GM19468 (cell line): ENCODE data around the gene EBPL.
"Not testable (repeated sequence)": the region's sequence is repeated elsewhere in the genome, so short reads cannot be mapped to it uniquely, and the experiment has no call there.

Experiments
- ATAC-seq: cut with Tn5 transposase; IDR thresholded peaks from one replicate; pipeline ENCODE4 v1.9.1; 2021; ENCODE audit warnings: mild to moderate bottlenecking, moderate library complexity, moderate number of reproducible peaks; ENCODE audit not compliant: unreplicated experiment; ENCODE audit errors: extremely low read depth

Gene EBPL

DNA sequence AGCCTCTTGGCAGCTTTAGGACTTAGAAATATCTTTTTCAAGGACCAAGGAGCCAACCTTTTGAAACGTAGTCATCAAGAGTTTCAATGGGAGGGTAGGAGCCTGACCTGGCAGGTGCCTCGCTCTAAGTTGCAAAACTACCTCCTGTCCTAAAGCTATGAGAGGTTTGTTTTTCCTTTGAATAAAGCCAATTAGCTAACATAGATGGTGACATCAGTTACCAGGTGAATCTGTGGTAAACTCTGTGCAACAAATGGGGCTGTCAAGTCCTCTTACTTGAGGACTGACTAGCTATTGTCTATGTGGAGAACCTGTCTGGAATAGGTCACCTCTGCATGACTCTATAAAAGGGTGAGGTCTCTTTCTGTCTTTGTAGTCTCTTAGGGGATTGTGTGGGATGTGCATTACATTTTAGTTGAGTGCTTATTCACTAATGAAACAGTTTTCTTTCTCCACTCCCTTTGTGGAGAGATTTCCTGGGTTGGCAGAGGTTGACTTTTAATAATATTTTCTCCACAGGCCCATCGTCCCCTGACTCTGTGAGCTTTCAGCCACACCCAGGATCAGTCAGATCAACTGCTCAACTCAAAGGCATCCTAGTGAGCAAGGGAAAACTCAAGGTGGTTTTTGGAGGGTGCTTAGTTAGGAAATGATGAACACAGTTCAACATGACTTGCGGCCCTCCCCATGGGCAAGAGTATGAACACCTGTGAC lies 53.1 kb downstream of the EBPL start:
- no peak for ATAC-seq

DNA sequence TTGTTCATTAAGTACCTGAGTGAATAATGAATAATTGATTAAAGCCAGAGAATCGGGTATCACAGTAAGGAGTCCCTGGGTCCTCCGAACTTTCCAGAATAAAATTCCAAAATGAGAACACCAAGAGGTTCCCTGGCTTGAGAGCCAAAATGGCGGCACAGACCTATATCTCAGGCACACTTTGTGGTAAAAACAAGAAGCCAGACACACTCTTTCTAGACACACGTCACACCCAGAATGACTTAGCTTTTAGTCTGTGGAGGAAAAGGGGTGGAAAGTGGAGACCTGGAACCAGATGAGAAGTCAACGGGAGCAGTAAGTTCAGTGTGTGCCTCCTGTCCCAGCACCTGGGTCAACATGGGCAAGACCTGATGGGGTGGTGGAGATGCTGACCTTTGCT lies 54.6 kb downstream of the EBPL start:
- no peak for ATAC-seq

DNA sequence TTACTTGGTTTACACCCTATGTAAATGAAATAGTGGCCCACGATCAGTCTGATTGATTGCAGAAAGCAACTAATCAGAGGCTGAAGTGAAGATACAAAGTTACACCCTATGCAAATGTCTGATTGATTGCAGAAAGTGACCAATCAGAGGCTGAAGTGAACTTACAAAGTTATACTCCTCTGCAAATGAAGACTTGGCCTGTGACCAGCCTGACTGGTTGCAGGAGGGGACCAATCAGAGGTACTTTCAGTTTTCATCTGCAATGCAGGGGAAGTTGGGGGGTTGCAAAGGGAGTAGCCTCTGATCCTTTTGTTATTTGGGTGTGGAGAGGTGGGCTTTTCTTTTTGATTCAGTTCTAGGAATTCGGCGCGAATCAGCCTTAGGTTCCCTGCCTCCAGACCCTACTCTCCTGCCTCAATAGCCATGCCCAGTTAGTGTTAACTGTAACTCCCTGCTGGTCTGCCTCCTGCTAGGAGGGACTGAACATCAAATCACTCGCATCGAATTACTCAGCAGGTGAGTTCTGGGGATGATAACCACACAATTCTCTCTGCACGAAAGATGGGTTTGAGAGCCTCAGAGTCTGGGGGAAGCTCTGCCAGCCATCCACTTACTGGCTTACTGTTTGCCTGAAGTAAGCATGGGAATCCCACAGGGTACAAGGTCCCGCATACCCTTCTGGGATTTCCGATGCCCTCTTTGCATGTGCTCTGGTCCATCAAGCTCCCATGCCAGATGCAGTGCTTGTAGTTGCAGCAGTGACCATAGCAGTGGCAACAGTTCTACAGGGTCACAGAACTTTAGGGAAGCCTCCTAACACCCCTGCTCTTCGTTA lies 55.5 kb downstream of the EBPL start:
- ATAC-seq, result peak; percentile 51

DNA sequence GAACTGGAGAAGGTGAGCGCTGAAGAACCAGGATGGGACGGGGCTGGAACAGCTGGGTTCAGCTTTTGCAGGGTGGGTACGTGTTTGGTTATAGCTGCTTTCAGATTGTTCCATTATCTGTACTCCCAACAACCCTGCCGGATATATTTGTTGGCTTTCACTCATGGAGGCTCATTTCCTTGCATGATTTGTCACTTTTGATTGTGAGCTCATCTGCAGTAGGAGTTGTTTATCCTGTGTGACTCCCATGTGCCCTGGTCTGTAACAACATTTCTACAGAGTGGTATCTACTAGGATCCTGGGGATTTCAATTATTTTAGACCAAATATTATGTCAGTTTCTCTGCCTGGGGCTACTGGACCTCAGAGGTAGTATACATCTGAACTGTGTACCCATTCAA lies 57.6 kb downstream of the EBPL start:
- no peak for ATAC-seq

DNA sequence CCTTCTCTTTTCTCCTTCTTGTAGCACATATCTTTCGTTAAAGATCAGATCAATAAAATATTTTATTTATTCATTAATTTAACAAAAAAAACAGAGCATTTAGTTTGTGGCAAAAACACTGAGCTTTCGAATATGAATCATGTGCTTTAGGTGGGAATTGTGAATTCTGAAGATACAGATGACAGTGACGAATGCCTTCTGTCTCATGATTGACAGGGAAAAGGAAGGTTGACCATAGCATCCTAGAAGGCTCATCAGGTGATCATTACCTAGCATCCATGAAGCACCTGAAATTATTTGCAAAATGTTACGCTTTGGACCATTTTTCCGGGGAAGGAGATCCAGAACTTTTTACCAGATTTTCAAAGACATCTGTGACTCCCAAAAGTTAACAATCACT lies 59.1 kb downstream of the EBPL start:
- no peak for ATAC-seq

DNA sequence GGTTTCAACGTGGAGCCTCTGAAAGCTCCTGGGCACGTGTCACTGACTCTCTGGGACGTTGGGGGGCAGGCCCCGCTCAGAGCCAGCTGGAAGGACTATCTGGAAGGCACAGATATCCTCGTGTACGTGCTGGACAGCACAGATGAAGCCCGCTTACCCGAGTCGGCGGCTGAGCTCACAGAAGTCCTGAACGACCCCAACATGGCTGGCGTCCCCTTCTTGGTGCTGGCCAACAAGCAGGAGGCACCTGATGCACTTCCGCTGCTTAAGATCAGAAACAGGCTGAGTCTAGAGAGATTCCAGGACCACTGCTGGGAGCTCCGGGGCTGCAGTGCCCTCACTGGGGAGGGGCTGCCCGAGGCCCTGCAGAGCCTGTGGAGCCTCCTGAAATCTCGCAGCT lies 60.7 kb downstream of the EBPL start:
- no peak for ATAC-seq

DNA sequence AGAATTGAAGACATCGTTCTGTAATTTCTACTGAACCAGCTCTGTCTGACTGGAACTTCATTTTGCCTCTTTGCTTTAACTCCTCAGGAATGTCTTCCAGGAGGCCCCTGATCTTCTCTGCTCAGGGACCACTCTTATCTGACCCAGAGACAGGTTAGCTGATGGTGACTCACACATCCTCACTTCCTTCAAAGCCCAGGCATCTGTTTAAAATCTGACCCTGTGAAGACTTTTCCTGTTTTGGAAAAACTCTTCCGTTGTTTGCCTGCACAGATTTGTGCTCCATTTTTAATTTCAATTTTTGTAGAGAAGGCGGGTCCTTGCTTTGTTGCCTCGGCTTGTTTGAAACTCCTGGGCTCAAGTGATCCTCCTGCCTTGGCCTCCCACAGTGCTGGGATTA lies 61.3 kb downstream of the EBPL start:
- no peak for ATAC-seq

DNA sequence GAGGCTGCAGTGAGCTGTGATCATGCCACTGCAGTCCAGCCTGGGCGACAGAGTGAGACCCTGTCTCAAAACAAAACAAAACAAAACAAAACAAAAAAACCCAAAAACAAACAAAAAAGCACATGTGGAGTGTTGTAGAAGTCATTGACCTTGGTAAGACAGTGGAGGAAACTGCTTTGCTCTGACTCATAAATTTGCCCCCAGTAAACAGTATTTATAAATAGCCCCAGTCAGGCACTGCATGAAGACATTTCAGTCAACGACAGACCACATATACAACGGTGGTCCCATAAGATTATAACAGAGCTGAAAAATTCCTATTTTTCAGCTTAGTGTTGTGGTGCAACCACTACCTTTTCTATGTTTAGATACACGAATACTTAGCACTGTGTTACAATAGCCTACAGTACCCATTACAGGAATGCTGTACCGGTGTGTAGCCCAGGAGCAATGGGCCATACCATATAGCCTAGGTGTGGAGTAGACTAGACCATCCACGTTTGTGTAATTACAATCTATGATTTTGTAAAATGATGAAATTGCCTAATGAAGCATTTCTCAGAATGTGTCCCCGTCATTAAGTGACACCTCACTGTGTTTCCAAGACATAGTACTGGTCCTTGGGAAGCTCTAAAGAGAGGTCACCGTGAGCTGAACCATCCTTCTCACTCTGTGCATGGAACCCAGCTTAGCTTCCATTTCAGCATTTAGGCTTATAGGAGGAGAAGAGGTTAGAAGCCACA lies 61.9 kb downstream of the EBPL start:
- ATAC-seq, result no peak

DNA sequence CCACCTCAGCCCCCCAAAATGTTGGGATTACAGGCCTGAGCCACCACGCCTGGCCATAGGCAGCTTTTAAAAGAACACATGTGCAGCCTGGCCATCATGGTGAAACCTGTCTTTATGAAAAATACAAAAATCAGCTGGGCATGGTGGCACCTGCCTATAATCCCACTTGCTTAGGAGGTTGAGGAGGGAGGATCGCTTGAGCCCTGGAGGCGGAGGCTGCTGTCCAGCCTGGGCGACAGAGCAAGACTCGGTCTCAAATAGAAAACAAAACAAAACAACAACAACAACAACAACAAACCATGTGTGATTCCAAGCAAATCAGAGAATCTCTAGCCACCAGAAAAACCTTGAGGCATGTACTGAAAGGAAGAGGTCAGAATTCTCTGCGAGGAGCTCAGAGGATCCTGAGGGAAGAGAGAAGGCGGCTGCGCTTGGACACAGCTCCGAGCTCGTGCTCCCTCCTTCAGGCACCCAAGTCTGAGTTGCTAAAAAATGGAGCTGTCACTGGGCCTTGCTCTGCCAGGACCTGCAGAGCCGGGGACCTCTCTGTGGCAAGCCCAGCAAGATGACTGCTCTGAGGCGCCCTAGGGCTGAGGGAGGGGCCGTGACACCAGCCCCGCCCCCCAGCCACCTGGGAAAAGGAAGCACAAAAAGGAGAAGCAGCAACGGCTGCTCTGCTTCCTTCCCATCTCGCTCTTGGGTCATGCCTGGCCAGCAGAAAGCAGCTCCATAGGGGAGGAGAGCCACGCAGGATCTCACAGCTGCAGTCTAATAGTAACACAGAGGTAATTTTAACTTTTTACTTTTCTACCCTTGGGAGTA lies 63.2 kb downstream of the EBPL start, which contains the start of gene ARL11:
Gene ARL11 (plus strand): TSS at position 677 of the 822 bp plus-strand sequence. CDS start 1,941 bp downstream, outside the sequence.
- no peak for ATAC-seq

DNA sequence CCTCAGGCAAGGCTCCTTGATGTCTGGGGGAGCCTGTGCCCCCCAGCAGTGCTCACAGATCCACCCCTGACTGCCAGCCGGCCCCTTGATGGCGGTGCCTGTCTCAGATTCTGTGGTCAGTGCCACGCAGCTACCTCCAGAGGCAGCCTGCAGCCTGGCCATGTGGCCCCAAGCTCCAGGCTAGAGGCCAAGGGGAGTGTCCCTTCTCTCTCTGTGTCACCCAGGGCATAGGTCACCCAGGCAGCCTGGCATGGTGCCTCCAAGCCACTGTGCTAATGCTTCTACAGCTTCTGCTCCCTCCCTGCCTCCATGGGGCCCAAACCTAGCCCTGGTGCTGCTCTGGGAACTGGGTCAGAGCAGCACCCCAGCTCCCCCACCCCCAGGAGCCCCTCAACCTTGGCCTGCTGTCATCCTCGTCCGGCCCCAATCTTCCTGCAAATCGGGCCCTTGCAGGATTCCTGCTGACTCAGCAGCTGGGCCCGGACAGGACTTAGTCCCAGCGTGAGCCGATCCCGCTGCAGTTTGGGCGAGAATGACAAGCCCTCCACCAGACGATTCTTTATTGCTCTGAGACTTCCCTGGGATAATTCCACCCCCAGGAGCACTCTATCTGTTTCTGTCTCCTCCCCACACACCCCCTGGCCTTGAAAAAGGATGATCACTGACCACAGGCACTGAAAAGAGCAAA lies 65.8 kb downstream of the EBPL start:
- no peak for ATAC-seq

DNA sequence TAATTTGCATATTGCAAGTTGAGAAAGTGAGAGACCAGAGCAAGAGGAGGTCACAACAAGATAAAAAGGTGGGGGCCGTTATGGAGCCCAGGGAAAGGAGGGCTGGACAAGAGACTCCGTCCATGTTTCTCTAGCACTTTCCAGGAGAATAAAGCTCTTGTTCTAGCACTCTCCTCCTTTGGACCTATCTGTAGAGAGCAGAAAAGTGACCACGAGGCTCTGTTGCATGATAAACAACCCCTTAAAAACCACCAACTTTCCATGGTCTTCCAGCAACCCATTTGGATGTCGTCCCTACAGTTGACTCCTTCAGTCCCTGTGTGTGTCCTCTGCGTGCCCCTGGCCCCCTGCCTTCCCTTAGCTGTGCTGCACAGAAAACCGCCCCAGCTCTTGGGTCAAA lies 67.1 kb downstream of the EBPL start:
- ATAC-seq, result no peak

DNA sequence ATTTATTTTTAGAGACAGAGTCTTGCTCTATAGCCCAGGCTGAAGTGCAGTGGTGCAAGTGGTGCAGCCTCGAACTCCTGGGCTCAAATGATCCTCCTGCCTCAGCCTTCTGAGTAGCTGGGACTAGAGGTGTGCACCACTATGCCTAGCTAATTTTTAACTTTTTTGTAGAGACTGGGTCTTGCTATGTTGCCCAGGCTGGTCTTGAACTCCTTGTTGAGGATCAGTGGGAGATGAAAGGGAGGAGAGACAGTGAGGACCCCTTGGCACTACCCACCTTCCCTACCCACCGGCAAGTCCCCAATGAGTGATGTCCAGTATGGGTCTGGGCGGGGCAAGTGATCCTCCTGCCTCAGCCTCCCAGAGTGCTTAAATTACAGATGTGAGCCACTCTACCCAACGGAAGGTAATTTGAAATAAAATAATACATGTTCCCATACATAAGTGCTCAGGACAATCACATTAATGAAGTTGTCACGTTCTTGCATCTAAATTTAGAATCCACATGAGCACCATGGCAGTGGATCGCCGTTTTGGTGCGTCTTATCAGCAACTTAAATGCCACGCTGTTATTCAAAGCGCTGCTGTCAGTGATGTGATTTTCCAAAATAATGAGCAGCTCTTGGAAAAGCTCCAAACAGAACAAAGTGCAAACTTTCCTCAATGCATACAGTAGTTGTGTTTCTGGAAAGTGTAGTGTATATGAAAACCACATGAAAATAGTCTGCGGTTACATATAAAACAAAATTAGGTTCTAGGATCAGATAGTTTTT lies 68.9 kb downstream of the EBPL start:
- ATAC-seq, result no peak

DNA sequence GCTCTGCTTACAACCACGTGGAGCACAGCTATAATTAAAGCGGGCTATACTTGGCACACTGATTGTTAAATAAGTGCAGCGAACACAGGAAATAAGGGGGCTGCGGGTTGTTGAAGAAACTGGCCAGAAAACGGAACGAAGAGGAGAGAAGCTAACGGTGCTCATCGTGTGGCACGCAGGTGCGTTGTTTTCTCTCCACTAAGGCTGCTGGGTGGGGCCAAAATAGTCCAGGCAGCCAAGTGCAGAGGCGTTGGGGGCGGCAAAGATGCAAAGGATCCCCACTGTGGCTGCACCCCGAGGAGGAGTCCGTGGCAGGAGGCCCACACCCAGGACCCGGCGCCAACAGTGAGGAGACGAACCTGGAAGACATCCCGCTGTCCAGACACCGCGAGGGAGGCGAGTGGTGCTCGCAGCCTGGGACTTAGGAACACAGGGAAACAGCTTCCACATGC lies 71.1 kb downstream of the EBPL start:
- ATAC-seq, result peak; percentile 21

DNA sequence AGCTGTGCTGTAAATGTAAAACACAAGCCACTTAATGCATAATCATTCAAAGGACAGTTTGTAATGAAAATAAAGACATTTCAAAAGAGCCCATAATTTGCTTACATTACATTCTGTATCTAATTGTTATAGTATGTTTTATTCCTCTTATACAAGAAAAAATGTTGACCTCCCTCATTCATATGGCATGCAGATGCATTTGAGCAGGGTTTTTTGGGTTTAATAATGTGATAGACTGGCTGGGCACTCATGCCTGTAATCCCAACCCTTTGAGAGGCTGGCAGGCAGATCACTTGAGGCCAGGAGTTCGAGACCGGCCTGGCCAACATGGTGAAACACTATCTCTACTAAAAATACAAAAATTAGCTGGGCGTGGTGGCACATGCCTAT lies 74.6 kb downstream of the EBPL start:
- ATAC-seq, result no peak

DNA sequence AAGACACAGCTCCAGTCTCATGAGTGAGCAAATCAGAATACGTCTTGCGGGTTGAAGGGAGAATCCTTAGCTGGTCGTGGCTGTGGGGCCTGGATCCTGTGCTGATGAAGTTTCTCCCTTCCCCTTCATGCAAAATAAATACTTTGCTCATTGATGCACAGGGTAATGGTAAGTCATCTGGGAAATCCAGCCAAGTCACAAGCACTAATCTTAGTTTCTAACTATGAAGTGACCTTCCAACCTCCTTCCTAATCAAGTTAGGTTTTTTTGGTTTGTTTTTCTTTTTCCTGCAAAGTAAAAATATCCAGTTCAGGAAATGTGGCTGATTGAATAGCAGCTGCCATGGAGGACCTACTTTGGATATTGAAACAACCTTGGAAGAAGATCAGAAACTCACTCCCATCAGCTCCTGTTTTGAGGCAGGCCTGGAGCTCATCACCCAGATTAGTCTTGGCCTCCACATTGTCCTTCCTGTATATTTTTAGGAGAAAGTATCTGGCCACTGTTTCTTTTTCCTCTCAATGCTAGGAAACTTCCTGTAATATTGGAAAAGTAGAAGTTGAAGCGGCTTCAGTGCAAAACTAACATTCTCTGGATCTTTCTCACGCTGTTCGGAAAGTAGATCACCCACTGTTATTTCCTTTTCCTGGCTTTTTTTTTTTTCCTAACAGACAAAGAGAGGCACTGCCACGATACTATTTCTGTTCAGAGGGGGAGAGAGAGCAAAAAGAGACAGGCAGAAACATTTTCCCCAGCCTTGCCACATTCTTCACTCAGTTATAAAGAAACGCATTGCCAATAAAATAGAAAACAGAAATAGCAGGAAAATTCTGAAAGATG lies 75.2 kb downstream of the EBPL start:
- no peak for ATAC-seq

DNA sequence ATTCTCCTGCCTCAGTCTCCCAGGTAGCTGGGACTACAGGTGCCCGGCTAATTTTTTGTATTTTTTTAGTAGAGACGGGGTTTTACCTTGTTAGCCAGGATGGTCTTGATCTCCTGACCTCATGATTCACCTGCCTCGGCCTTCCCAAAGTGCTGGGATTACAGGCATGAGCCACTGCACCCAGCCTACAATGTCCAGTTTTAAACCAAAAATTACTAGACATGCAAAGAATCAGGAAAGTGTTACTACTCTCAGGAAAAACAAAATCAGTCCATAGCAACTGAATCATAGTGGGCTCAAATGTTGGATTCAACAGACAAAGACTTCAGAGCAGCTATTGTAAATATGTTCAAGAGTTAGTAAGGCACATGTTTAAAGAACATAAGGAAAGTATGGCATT lies 79.2 kb downstream of the EBPL start:
- ATAC-seq, result not testable (repeated sequence)
